ENCODE data around the gene ECT2.

The ECT2 gene

GRCh38 chr3:172847292-172847691 lies 96.8 kb downstream of the ECT2 start:
- DNase-seq: no peak
- peaks cover 18% of the 10 kb centered on the region for H3K4me1 Mint-ChIP-seq
- no peaks in the 10 kb centered on the region for H3K36me3 Mint-ChIP-seq (ENCODE audit: low read depth)
- peaks cover 4% of the 10 kb centered on the region for H3K9me3 Mint-ChIP-seq
- no peaks in the 10 kb centered on the region for H3K27me3 Mint-ChIP-seq (ENCODE audit: low read depth, poor library complexity)
- no peak overlapping the region for H3K4me3 Mint-ChIP-seq
- TF ChIP-seq, protein P1, sequence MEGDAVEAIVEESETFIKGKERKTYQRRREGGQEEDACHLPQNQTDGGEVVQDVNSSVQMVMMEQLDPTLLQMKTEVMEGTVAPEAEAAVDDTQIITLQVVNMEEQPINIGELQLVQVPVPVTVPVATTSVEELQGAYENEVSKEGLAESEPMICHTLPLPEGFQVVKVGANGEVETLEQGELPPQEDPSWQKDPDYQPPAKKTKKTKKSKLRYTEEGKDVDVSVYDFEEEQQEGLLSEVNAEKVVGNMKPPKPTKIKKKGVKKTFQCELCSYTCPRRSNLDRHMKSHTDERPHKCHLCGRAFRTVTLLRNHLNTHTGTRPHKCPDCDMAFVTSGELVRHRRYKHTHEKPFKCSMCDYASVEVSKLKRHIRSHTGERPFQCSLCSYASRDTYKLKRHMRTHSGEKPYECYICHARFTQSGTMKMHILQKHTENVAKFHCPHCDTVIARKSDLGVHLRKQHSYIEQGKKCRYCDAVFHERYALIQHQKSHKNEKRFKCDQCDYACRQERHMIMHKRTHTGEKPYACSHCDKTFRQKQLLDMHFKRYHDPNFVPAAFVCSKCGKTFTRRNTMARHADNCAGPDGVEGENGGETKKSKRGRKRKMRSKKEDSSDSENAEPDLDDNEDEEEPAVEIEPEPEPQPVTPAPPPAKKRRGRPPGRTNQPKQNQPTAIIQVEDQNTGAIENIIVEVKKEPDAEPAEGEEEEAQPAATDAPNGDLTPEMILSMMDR (IDR thresholded peaks at IDR 0.05): no peak
- no peak overlapping the region for H3K27ac Mint-ChIP-seq

GRCh38 chr3:172848910-172849309 lies 98.4 kb downstream of the ECT2 start:
- H3K4me3 Mint-ChIP-seq: no peak overlapping the region
- no peak overlapping the region for H3K27ac Mint-ChIP-seq
- no peaks in the 10 kb centered on the region for H3K9me3 Mint-ChIP-seq
- no peaks in the 10 kb centered on the region for H3K27me3 Mint-ChIP-seq (ENCODE audit: low read depth, poor library complexity)
- TF ChIP-seq, protein P1 (IDR thresholded peaks at IDR 0.05): no peak
- no peak for DNase-seq
- no peaks in the 10 kb centered on the region for H3K36me3 Mint-ChIP-seq (ENCODE audit: low read depth)
- H3K4me1 Mint-ChIP-seq: peaks cover 18% of the 10 kb centered on the region

DNA sequence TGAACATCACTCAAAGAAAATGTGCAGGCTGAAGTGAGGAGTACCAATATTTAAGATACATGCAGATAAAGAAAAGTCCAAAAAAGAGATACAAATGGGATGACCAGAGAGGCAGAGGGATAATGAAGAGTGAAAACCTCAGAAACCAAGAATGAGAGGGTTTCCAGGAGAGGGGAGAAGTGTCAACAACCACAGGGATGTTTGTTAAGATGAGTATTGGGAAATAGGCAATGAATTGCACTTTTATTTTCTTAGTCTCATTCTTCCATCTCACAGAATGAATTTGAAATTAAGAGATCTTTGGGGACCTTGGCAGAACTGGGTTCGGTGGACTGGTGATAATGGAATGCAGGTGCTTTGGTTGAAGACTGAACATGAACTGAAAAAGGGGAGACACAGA lies 102.5 kb downstream of the ECT2 start:
- no peak overlapping the region for H3K4me3 Mint-ChIP-seq
- H3K27ac Mint-ChIP-seq: no peak overlapping the region
- H3K27me3 Mint-ChIP-seq (ENCODE audit: low read depth, poor library complexity): no peaks in the 10 kb centered on the region
- H3K9me3 Mint-ChIP-seq: no peaks in the 10 kb centered on the region
- no peak for DNase-seq
- peaks cover 5% of the 10 kb centered on the region for H3K4me1 Mint-ChIP-seq
- H3K36me3 Mint-ChIP-seq (ENCODE audit: low read depth): no peaks in the 10 kb centered on the region
- TF ChIP-seq, protein P1 (IDR thresholded peaks at IDR 0.05): no peak

GRCh38 chr3:172853921-172854666 lies 103.6 kb downstream of the ECT2 start:
- Mint-ChIP-seq H3K4me3 (no peak overlapping the region), H3K4me1 (no peaks in the 10 kb centered on the region), H3K27me3 (ENCODE audit: low read depth, poor library complexity) (no peaks in the 10 kb centered on the region), H3K36me3 (ENCODE audit: low read depth) (no peaks in the 10 kb centered on the region), H3K27ac (no peak overlapping the region), H3K9me3 (no peaks in the 10 kb centered on the region)
- TF ChIP-seq, protein P1 (IDR thresholded peaks at IDR 0.05): no peak
- no peak for DNase-seq

DNA sequence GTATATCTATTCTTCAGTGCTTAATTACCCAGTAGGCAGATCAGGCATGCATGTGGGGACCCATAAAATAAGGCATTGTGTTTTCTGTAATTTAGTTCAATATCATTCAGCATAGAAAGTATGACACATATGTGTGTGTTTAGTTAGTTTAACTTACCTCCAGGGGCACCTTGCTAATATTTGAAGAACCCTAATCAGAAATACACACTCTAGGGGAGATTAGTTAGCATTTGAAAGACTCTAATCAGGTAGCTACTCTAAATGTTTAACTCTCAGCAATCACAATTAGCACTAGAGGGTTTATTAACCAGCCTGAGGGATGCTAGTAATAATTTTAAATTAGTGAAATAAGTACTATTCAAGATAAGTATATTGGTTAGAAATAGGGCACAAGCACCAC lies 104.5 kb downstream of the ECT2 start:
- no peak overlapping the region for H3K4me3 Mint-ChIP-seq
- no peaks in the 10 kb centered on the region for H3K36me3 Mint-ChIP-seq (ENCODE audit: low read depth)
- TF ChIP-seq, protein P1 (IDR thresholded peaks at IDR 0.05): no peak
- H3K27ac Mint-ChIP-seq: no peak overlapping the region
- H3K27me3 Mint-ChIP-seq (ENCODE audit: low read depth, poor library complexity): no peaks in the 10 kb centered on the region
- no peaks in the 10 kb centered on the region for H3K9me3 Mint-ChIP-seq
- no peaks in the 10 kb centered on the region for H3K4me1 Mint-ChIP-seq
- DNase-seq: no peak
